Right renal cortex interstitium (tissue), 3 donors: ENCODE data around the gene PSTPIP1. TPM values are rescaled to one million over a fixed set of nuclear protein-coding genes. Genes with fewer than 3 reads are reported as not detected.

Experiments
- DNase-seq, 3 donors: peaks; one replicate each; pipeline ENCODE4 v3.0.0-alpha.2; 2013; ENCODE audit warnings: low read depth in 3 of 3, low spot score in 2 of 3
- polyA plus RNA-seq, 3 donors: library from polyadenylated mRNA; unstranded; fragments of 120-200 nt; gene quantifications; one replicate each; pipeline ENCODE4 v1.2.1, GENCODE V29; 2013; ENCODE audit not compliant: insufficient read length in 3 of 3

PSTPIP1 gene
- polyA plus RNA-seq, 3 donors: 0.60 to 0.98 (median 0.79) TPM

- no peak for DNase-seq
Observed at GRCh38 chr15:77064539-77065308, 69.8 kb downstream of the PSTPIP1 start.

GRCh38 chr15:77066971-77067690, 72.2 kb downstream of the PSTPIP1 start:
- DNase-seq: no peak

- no peak for DNase-seq
Observed at GRCh38 chr15:77067691-77068367, 72.9 kb downstream of the PSTPIP1 start.

- no peak for DNase-seq
Observed at GRCh38 chr15:77068633-77069032, 73.7 kb downstream of the PSTPIP1 start.

GRCh38 chr15:77069521-77070121, 74.7 kb downstream of the PSTPIP1 start:
- DNase-seq: no peak

GRCh38 chr15:77070180-77070494, 75.2 kb downstream of the PSTPIP1 start:
- DNase-seq: no peak

- peak; percentile 82 to 88 (median 83) for DNase-seq
Observed at GRCh38 chr15:77070495-77071304, 75.8 kb downstream of the PSTPIP1 start, which contains the start of gene TSPAN3. TSS of gene TSPAN3 (minus strand) at chr15:77071109. CDS start at chr15:77070954, 155 bp downstream.

- DNase-seq: no peak
Observed at GRCh38 chr15:77071305-77072223, 76.6 kb downstream of the PSTPIP1 start.

GRCh38 chr15:77074350-77074749, 79.4 kb downstream of the PSTPIP1 start:
- DNase-seq: no peak

- DNase-seq: no peak
Observed at GRCh38 chr15:77075528-77075927, 80.6 kb downstream of the PSTPIP1 start.

- no peak for DNase-seq
Observed at GRCh38 chr15:77076323-77076915, 81.5 kb downstream of the PSTPIP1 start.

GRCh38 chr15:77081971-77082370, 87.0 kb downstream of the PSTPIP1 start:
- DNase-seq: no peak

- no peak for DNase-seq
Observed at GRCh38 chr15:77083381-77084160, 88.6 kb downstream of the PSTPIP1 start.

- no peak for DNase-seq
Observed at GRCh38 chr15:77084436-77084835, 89.5 kb downstream of the PSTPIP1 start.

- DNase-seq: no peak
Observed at GRCh38 chr15:77085297-77085696, 90.4 kb downstream of the PSTPIP1 start.
